GM18505 (cell line): Measurements from ENCODE around the gene POC1B.

Experiments used
- ATAC-seq: cut with Tn5 transposase; IDR thresholded peaks from one replicate; pipeline ENCODE4 v1.9.1; 2021; ENCODE audit not compliant: unreplicated experiment
- POLR2A ChIP-seq: IDR thresholded peaks from 4 replicates; pipeline ENCODE4 v1.6.1; 2011; ENCODE audit warnings: borderline replicate concordance; ENCODE audit not compliant: insufficient read depth, insufficient read length; ENCODE audit errors: extremely low read depth

Gene POC1B

DNA sequence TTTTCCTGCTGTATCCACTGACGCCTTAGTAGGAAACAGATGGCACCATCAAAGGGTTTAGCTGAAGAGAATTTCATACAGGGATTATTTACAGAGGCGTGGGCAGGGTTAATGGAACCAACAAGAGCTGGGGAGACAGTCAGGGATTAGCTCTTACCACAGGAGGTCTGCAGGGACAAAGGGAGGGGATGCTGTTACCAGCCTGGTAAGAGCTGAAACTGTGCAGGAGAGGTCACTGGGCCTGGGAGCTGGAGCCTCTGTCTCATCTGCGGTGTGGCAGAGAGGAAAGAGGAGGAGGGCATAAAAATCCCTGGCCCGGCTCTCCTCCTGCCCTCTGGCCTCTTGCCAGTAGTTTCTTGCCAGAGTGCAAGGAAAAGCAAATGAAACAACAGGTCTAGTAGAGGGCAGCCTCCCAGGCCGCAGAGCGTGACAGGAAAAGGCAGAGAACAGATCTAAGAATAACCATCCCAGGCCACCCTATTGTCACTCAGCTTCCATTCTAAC is 18.9 kb upstream of the POC1B start:
- TF ChIP-seq POLR2A: no peak
- ATAC-seq: peak; percentile 53

DNA sequence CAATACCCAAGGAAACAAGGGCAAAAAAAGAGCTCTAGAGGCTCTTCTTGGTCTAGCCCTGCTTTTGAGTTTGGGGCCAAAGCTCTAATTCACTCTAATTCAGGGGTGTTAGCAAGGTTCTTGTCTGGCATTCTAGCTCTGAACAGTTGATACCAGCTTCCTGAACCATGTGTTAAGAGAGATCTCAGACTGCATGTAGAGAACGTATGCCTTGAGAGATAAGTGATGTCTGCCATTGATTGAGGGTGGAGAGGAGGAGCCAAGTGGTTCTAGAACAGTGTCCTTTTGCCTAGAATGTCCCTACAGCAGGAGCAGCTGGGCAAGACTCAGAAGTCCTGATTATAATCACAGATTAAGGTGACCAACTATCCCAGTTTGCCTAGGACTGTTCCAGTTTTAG is 18.2 kb upstream of the POC1B start:
- no peak for TF ChIP-seq POLR2A
- ATAC-seq: no peak

DNA sequence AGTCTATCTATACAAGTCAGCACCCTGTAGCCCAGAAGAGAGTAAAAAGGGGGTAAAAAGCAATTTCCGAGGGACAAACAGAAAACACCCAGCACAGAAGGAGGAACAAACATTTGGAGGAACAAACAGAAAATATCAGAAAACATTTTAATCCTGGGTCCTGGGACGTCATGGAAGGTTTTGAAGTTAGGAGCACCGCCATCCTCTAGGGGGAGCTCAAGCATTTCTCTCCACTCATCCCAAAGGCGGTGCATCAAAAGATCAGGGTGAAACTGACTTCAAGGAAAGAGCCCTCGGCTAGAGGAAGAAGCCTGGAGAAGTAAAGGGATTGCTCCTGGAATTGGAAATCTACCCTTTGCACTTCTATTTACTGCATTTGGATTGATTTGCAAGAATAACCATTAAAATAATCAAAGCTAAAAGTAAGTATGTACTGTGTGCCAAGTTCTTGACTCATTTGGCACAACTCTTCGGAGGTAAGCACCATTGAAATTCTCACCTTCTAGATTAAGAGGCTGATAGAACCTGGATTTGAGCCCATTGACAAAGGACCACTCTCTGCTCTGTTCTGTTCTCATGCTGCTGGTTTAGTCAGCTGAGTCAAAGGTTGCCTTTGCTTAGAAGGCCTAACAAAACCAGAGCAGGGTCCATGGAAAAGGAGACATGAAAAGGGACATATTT is 17.2 kb upstream of the POC1B start:
- TF ChIP-seq POLR2A: no peak
- ATAC-seq: peak; percentile 70

DNA sequence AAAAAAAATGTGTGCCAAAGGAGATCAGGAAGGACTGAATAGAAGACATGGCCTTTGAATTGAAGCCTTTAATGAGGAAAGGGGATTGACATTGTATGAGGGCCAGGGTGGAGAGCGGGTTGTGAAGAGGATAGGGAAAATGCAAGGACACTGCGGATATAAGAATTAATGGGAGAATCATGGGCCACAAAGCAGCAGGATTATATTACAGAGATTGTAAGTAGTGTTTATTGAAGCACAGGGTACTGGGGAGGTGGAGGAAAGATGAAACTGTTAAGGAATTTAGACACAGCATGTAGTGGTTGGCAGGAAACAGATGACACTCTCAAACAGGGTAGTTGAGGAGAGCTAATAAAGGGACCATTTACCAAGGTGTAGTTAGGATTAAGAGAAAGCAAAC is 16.4 kb upstream of the POC1B start:
- no peak for ATAC-seq
- no peak for TF ChIP-seq POLR2A

DNA sequence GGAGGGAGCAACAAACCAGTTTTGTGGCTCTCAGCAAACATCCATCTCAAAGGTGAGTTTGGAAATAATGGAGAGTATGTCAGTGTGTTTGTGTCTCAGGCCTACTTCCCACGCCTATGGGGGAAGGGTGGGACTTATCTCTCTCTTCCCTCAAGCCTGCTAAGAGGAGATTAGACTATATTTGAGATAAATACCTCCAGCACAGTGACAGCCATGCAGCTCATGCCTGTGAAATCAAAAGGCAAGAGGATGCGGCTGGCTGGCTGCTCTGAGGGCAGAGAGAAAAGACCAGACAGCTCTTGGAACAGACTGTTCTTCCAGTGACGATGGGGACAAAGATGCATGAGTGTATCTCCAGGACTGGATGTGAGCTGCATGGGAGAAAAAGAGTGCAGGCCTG is 14.7 kb upstream of the POC1B start:
- TF ChIP-seq POLR2A: no peak
- ATAC-seq: no peak

DNA sequence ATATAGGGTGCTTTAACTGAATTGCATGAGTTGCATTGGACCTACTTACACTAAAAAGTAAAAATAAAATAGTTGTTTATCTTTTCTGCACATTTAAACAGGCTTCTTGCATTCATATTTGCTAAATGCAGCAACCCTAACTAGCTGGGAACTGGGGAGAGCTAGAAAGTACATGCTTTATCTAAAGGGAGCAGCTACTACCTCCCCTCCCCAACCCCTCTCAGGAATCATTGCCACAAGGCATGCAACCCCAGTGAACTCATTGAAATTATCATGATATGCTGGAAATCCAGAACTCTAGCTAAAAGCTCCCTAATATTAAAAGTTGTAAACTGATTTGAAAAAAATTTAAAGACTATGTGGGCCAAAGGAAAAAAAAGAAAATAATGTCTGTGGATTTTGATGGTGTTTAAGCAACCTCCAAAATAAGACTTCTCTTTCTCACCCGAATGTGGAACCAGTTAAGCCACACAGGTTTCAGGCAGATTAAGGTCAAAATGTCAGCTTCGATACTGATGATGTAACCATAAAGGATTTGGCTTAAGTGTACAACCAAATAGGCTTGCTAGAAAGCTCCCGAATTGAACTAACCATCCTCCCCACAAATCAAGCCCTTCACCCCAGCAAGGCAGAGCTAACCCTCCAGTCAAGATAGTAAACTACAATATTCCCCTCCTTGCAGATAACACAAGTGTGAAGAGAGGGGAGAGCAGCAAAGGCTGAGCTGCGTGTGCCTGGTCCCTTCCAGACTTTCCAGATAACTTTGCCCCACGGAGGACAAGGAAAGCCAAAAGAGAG is 13.8 kb upstream of the POC1B start:
- ATAC-seq: no peak
- TF ChIP-seq POLR2A: no peak

DNA sequence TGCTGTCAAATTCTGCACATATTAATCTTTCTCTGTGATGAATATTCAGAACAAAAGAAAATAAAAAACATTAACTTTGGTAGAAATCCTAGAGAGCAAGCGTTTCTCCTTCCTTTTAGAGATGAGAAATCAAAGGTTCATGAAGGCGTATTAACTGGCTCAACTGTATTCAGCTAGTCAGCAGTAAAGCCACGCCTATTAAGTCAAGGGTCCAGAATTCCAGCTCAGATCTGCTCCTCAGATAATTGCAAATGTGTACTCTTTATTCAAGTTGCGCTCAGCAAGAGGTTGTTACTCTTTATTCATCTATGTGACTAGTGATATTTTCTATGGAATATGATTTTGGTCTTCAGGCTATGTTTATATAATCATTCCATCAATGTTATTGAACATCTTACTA is 13.1 kb upstream of the POC1B start:
- no peak for ATAC-seq
- TF ChIP-seq POLR2A: no peak

DNA sequence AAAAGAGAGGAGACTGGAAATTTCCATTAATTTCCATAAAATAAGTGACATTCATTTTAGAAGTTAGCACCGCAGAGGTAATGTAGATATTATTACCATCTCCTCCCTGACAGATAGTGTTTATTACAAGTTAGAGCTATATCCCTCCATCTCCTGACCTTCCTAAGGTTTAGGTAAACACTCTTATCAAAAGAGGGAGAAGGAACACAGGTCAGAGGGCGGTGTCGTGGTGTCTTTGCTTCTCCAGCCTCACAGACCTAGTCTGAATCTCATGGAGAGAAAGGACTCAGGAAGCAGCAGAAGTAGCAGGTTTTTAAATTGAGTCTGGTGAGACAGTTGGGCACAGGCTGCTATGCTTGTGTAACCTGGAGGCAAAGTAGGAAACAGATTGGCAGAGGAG is 11.5 kb upstream of the POC1B start:
- ATAC-seq: no peak
- TF ChIP-seq POLR2A: no peak

DNA sequence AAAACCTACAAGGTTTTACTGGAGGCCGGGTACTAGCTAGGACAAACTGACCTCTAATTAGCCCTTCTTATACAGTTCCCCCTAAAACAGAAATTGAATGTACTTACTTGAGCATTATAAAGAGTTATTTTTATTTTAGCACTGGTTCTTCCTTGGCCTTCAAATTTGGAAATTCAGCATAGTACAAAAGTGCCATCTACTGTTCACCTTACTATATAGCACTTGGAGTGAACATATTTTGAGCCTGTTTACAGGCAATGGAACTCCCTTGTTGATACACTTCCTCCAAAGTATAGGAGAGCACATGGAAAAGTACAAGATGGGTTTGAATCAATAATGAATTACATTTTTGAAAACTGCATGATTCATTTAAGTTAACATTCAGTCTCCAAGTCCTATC is 3.9 kb upstream of the POC1B start:
- ATAC-seq: no peak
- no peak for TF ChIP-seq POLR2A

DNA sequence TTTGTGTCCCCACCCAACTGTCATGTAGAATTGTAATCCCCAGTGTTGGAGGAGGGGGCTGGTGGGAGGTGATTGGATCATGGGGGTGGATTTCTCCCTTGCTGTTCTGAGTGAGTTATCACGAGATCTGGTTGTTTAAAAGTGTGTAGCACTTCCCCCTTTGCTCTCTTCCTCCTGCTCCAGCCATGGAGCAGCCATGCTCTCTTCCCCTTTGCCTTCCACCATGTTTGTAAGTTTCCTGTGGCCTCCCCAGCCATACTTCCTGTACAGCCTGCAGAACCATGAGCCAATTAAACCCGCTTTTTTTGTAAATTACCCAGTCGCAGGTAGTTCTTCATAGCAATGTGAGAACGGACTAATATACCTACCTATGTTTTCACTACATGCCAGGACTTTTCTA is 2.6 kb upstream of the POC1B start:
- ATAC-seq: no peak
- TF ChIP-seq POLR2A: no peak

DNA sequence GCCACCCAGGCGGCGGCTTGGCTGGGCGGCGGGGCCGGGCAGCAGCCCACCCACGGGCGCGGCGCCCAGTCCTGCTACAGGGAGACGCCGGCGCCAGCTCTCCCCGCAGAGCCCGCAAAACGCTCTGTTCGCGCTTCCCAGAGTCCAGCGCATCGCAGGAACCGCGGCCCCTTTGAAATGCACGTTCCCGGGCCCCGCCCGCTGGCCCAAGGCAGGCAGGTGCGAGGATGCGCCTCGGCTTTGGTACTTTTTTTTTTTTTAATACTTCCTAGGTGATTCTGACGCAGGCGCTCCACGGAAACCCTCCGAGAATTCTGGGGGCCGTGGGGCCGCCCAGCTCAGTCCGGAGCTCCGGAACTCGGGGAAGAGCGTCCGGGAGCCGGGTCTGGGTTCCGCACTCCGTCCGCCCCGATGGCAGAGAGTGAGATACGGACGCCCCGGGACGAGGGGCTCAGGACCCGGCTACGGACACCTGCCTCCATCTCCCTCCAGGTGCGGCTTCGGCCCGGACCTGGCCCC is 483 bp downstream of the POC1B start:
- TF ChIP-seq POLR2A: no peak
- ATAC-seq: peak; percentile 34

DNA sequence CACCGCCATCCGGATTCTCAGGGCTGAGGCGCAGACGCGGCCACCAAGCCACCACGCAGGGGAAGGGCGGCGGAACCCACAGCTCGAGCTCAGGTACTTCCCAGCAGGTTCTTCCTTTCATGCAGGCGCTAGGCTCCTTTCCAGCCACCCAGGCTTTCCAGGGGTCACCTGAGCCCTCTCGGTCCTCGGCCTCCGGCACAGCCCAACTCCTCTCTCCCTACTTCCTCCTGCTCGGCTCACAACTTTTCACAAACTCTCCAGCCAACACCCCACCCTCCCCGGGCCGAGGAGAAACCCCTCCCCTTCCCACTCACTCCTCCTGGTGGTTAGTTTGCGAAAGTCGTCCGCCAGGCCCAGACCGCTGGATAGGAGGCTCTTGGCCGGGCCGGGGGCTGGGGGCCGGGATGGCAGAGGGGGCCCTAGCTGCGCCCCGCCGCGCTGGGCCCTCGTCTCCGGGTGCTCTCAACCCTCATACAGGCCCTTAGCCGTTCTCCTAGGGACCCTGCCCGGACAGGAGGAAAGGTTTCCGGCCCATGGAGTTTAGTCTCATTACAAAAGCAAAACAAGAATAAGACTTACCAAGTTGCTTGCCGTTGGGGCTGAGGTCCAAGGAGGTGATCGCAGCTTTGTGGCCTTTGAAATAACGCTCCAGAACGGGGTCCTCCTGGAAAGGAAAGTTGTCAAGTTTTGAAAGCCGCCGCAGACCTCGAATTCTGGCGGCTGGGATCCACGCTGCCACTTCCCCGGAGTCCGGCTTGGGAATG is 1.1 kb downstream of the POC1B start, which contains the start of gene GALNT4:
GALNT4 (minus strand) TSS at position 256 of the 764 bp plus-strand sequence; CDS start at position 9, 247 bp downstream.
- TF ChIP-seq POLR2A: peak; percentile 58
- ATAC-seq: peak; percentile 78
